MM.1S (cell line): ENCODE measurements around the gene COLQ.

Source experiments
- CTCF ChIP-seq: fragments of 300-600 bp; sonication (generic); IDR thresholded peaks from 2 replicates; pipeline ENCODE4 v1.5.1; 2016; ENCODE audit warnings: antibody characterized with exemption, low read length, mixed read lengths
- EZH2 ChIP-seq: fragments of 300-600 bp; sonication (generic); optimal IDR thresholded peaks from 2 replicates; pipeline ENCODE3; 2017; ENCODE audit warnings: low read depth, mild to moderate bottlenecking, antibody characterized with exemption, low read length, mixed read lengths

GRCh38 chr3:15498431-15499214 is 22.9 kb downstream of the COLQ start:
- no peak for TF ChIP-seq CTCF
- no peak for TF ChIP-seq EZH2
